SU-DHL-6 (cell line): Measurements from ENCODE around the gene NFIA.

ENCODE experiments used
- H2AFZ ChIP-seq: fragments of 200-600 bp; sonication (generic); 2 replicates; pipeline ENCODE4 v1.6.1; 2014; ENCODE audit warnings: low read depth, mild to moderate bottlenecking, moderate library complexity, mixed read lengths, antibody characterized with exemption, low read length; ENCODE audit not compliant: severe bottlenecking
- H3F3A ChIP-seq: fragments of 200-600 bp; shearing (Covaris generic); 2 replicates; pipeline ENCODE4 v1.6.0; 2016; ENCODE audit warnings: antibody characterized with exemption, mild to moderate bottlenecking; ENCODE audit not compliant: insufficient read depth
- H3K27ac ChIP-seq: fragments of 200-600 bp; sonication (generic); 2 replicates; pipeline ENCODE4 v1.5.1; 2016; ENCODE audit warnings: low read depth, mild to moderate bottlenecking, low read length, moderate library complexity, mixed read lengths
- H3K27me3 ChIP-seq: fragments of 200-600 bp; sonication (generic), shearing (Covaris generic); 2 replicates; pipeline ENCODE4 v1.6.0; 2014; ENCODE audit warnings: mild to moderate bottlenecking, low read length
- H3K36me3 ChIP-seq: fragments of 200-600 bp; sonication (generic); 2 replicates; pipeline ENCODE4 v1.6.1; 2014; ENCODE audit warnings: mild to moderate bottlenecking, low read length, mixed read lengths
- H3K4me2 ChIP-seq: fragments of 300-600, 200-600 bp; shearing (Covaris generic), sonication (generic); 2 replicates; pipeline ENCODE4 v1.6.0; 2014; ENCODE audit warnings: low read length, low read depth, mild to moderate bottlenecking; ENCODE audit not compliant: poor library complexity, severe bottlenecking
- H3K4me3 ChIP-seq: fragments of 200-600 bp; sonication (generic); 2 replicates; pipeline ENCODE4 v1.5.1; 2014; ENCODE audit warnings: antibody characterized with exemption, low read length, mild to moderate bottlenecking, mixed read lengths; ENCODE audit not compliant: insufficient read depth, poor library complexity, severe bottlenecking
- H3K79me2 ChIP-seq: fragments of 200-600 bp; sonication (generic); 2 replicates; pipeline ENCODE4 v1.6.1; 2014; ENCODE audit warnings: mild to moderate bottlenecking, low read length, moderate library complexity; ENCODE audit not compliant: insufficient read depth
- H3K9ac ChIP-seq: fragments of 200-600 bp; sonication (generic); 2 replicates; pipeline ENCODE4 v1.7.0; 2014; ENCODE audit warnings: mild to moderate bottlenecking, low read length
- H3K9me2 ChIP-seq: fragments of 200-600 bp; sonication (generic); replicated peaks from 2 replicates; pipeline ENCODE4 v1.6.1; 2014; ENCODE audit warnings: low read length; ENCODE audit not compliant: insufficient read depth
- H3K9me3 ChIP-seq: fragments of 200-600 bp; sonication (generic); 2 replicates; pipeline ENCODE4 v1.6.1; 2014; ENCODE audit warnings: low read length, mixed read lengths; ENCODE audit not compliant: insufficient read depth
- H4K20me1 ChIP-seq: fragments of 200-600 bp; sonication (generic); 2 replicates; pipeline ENCODE4 v1.6.1; 2014; ENCODE audit warnings: low read depth, mild to moderate bottlenecking, antibody characterized with exemption, low read length, moderate library complexity, mixed read lengths
- CTCF ChIP-seq: fragments of 200-600 bp; sonication (generic); IDR thresholded peaks from one replicate; pipeline ENCODE4 v1.5.1; 2017; ENCODE audit warnings: antibody characterized with exemption, mild to moderate bottlenecking, low read length, moderate library complexity; ENCODE audit not compliant: insufficient read depth, poor library complexity, severe bottlenecking
- EZH2phosphoT487 ChIP-seq: fragments of 200-600 bp; sonication (generic), shearing (Covaris generic); conservative IDR thresholded peaks from 2 replicates; pipeline ENCODE4 v1.6.1; 2018; ENCODE audit warnings: mild to moderate bottlenecking, antibody characterized with exemption, low read length, moderate library complexity, mixed read lengths

The NFIA gene

GRCh38 chr1:61202854-61203598 lies 120.7 kb downstream of the NFIA start:
- H3K27me3 ChIP-seq = no peaks in the 10 kb centered on the region
- H2AFZ ChIP-seq = no peak overlapping the region
- no peak overlapping the region for H3K27ac ChIP-seq
- no peaks in the 10 kb centered on the region for H3K9me2 ChIP-seq
- no peak for TF ChIP-seq CTCF
- TF ChIP-seq EZH2phosphoT487 = no peak
- no peak overlapping the region for H3K4me2 ChIP-seq
- no peak overlapping the region for H3K9ac ChIP-seq
- H3F3A ChIP-seq = no peaks in the 10 kb centered on the region
- H4K20me1 ChIP-seq = no peaks in the 10 kb centered on the region
- no peaks in the 10 kb centered on the region for H3K36me3 ChIP-seq
- no peaks in the 10 kb centered on the region for H3K9me3 ChIP-seq
- H3K4me3 ChIP-seq = no peak overlapping the region
- H3K79me2 ChIP-seq = no peaks in the 10 kb centered on the region

GRCh38 chr1:61204528-61204927 lies 122.2 kb downstream of the NFIA start:
- Histone ChIP-seq H4K20me1 (no peaks in the 10 kb centered on the region), H3K9ac (no peak overlapping the region), H3K79me2 (no peaks in the 10 kb centered on the region), H3K27me3 (no peaks in the 10 kb centered on the region), H2AFZ (no peak overlapping the region), H3K9me2 (no peaks in the 10 kb centered on the region), H3K4me3 (no peak overlapping the region), H3F3A (no peaks in the 10 kb centered on the region), H3K9me3 (no peaks in the 10 kb centered on the region), H3K36me3 (no peaks in the 10 kb centered on the region), H3K27ac (no peak overlapping the region), H3K4me2 (no peak overlapping the region)
- TF ChIP-seq CTCF (no peak), EZH2phosphoT487 (no peak)

- H3K4me3 ChIP-seq = no peak overlapping the region
- H3K27me3 ChIP-seq = no peaks in the 10 kb centered on the region
- no peaks in the 10 kb centered on the region for H3K36me3 ChIP-seq
- no peaks in the 10 kb centered on the region for H3K9me2 ChIP-seq
- H3K79me2 ChIP-seq = no peaks in the 10 kb centered on the region
- H3K27ac ChIP-seq = no peak overlapping the region
- TF ChIP-seq CTCF (no peak), EZH2phosphoT487 (no peak)
- no peaks in the 10 kb centered on the region for H3F3A ChIP-seq
- H3K4me2 ChIP-seq = no peak overlapping the region
- H3K9ac ChIP-seq = no peak overlapping the region
- H3K9me3 ChIP-seq = no peaks in the 10 kb centered on the region
- no peaks in the 10 kb centered on the region for H4K20me1 ChIP-seq
- H2AFZ ChIP-seq = no peak overlapping the region
Observed at GRCh38 chr1:61207416-61207815, 125.1 kb downstream of the NFIA start.
